ENCODE measurements around the gene VGLL1.

- TF ChIP-seq CTCF (IDR thresholded peaks at IDR 0.05; ENCODE audit: insufficient read depth, low read length) (no peak), POLR2AphosphoS5 (IDR thresholded peaks at IDR 0.05; ENCODE audit: low read depth) (no peak), SPI1 (IDR thresholded peaks at IDR 0.05; ENCODE audit: borderline replicate concordance, low read depth) (no peak), REST (IDR thresholded peaks at IDR 0.05; ENCODE audit: insufficient replicate concordance, low read depth) (no peak), GABPA (IDR thresholded peaks at IDR 0.05; ENCODE audit: low read depth) (no peak)
Observed at GRCh38 chrX:136528645-136529315, 3.2 kb upstream of the VGLL1 start.
